Femur (tissue), 1 donor: ENCODE results near the gene OR3A2.
"Not testable (repeated sequence)": the region's sequence is repeated elsewhere in the genome, so short reads cannot be mapped to it uniquely, and the experiment has no call there.

Source experiments
- DNase-seq: peaks from one replicate; pipeline ENCODE4 v3.0.0-alpha.2; 2017

Gene OR3A2

GRCh38 chr17:3385869-3386816 is at the start of gene OR3A2:
OR3A2 (minus strand) TSS chr17:3386308.
- DNase-seq = no peak

- no peak for DNase-seq
Measured at GRCh38 chr17:3433741-3434140, 47.6 kb upstream of the OR3A2 start, which contains the start of gene OR1E2. OR1E2 (minus strand) TSS chr17:3433841; CDS start chr17:3433841, 0 bp downstream.

GRCh38 chr17:3433215-3433614 is 47.1 kb upstream of the OR3A2 start:
- not testable (repeated sequence) for DNase-seq

GRCh38 chr17:3418222-3418621 is 32.1 kb upstream of the OR3A2 start:
- no peak for DNase-seq

- no peak for DNase-seq
Measured at GRCh38 chr17:3415610-3416009, 29.5 kb upstream of the OR3A2 start.

GRCh38 chr17:3412216-3412615 is 26.1 kb upstream of the OR3A2 start:
- DNase-seq = not testable (repeated sequence)

GRCh38 chr17:3411070-3411469 is 25.0 kb upstream of the OR3A2 start, which contains the start of gene OR3A3:
OR3A3 (plus strand) TSS chr17:3411370.
- no peak for DNase-seq

GRCh38 chr17:3403856-3404255 is 17.7 kb upstream of the OR3A2 start:
- not testable (repeated sequence) for DNase-seq

- DNase-seq = no peak
Measured at GRCh38 chr17:3401786-3402185, 15.7 kb upstream of the OR3A2 start.

- no peak for DNase-seq
Measured at GRCh38 chr17:3400055-3400454, 13.9 kb upstream of the OR3A2 start.

- DNase-seq = no peak
Measured at GRCh38 chr17:3398310-3398709, 12.2 kb upstream of the OR3A2 start, which contains the start of gene OR1E1. OR1E1 (minus strand) TSS chr17:3398410; CDS start chr17:3398410, 0 bp downstream.

- not testable (repeated sequence) for DNase-seq
Measured at GRCh38 chr17:3397801-3398200, 11.7 kb upstream of the OR3A2 start.

GRCh38 chr17:3389791-3390190 is 3.7 kb upstream of the OR3A2 start:
- no peak for DNase-seq

- no peak for DNase-seq
Measured at GRCh38 chr17:3381957-3382356, 4.2 kb downstream of the OR3A2 start.

GRCh38 chr17:3378321-3378720 is 7.8 kb downstream of the OR3A2 start:
- no peak for DNase-seq

GRCh38 chr17:3371167-3371566 is 14.9 kb downstream of the OR3A2 start:
- DNase-seq = not testable (repeated sequence)

GRCh38 chr17:3342782-3343181 is 43.3 kb downstream of the OR3A2 start:
- not testable (repeated sequence) for DNase-seq

- no peak for DNase-seq
Measured at GRCh38 chr17:3335876-3336275, 50.2 kb downstream of the OR3A2 start.

GRCh38 chr17:3318336-3318735 is 67.8 kb downstream of the OR3A2 start:
- no peak for DNase-seq

GRCh38 chr17:3316836-3317235 is 69.3 kb downstream of the OR3A2 start:
- DNase-seq = no peak

GRCh38 chr17:3308603-3309002 is 77.5 kb downstream of the OR3A2 start:
- DNase-seq = no peak

- no peak for DNase-seq
Measured at GRCh38 chr17:3298260-3298659, 87.8 kb downstream of the OR3A2 start, which contains the start of gene OR3A1. OR3A1 (minus strand) TSS chr17:3298360; CDS start chr17:3292582, 5,778 bp downstream.

GRCh38 chr17:3295632-3296031 is 90.5 kb downstream of the OR3A2 start:
- DNase-seq = no peak

GRCh38 chr17:3293548-3293947 is 92.6 kb downstream of the OR3A2 start:
- not testable (repeated sequence) for DNase-seq
